HEK293T (cell line): ENCODE results near the gene KHDC4.

Source experiments
- BHLHE40 ChIP-seq: fragments of 450-650 bp; IDR thresholded peaks from 2 replicates; pipeline ENCODE4 v1.6.1; 2016; ENCODE audit warnings: mild to moderate bottlenecking, moderate library complexity, borderline replicate concordance
- FOXA1 ChIP-seq: fragments of 450-650 bp; IDR thresholded peaks from 2 replicates; pipeline ENCODE4 v1.6.1; 2016; ENCODE audit warnings: mild to moderate bottlenecking
- FOXM1 ChIP-seq: fragments of 450-650 bp; IDR thresholded peaks from 2 replicates; pipeline ENCODE4 v1.6.1; 2017; ENCODE audit warnings: mild to moderate bottlenecking, borderline replicate concordance
- SP1 ChIP-seq: fragments of 450-650 bp; IDR thresholded peaks from 2 replicates; pipeline ENCODE4 v1.6.1; 2017
- TARDBP ChIP-seq: fragments of 450-650 bp; IDR thresholded peaks from 2 replicates; pipeline ENCODE4 v1.6.1; 2016
- TF ChIP-seq, protein P1 (sequence below): fragments of 450-650 bp; IDR thresholded peaks from 2 replicates; pipeline ENCODE4 v1.6.1; 2016

DNA sequence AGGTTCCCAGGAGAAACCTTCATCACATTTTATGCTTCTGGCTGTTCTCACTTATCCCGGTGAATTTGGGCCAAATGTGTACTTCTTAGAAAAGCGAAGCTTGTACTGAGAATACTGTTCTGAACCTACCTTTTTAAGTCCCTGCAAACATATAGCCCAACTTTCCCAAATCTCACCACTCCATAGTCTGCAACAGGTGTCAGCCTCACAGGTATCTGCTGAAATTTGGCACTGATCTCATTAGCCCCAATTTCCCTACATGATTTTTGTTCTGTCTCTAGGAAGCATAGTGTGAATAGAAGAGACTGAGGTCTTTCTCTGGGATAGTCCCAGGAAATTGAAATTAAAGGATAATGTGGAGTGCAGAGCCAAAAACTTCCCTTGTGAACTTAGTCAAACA, 34.5 kb downstream of the KHDC4 start:
- TF ChIP-seq FOXM1 (no peak), FOXA1 (no peak), SP1 (no peak), TARDBP (no peak), BHLHE40 (no peak)
- TF ChIP-seq, protein P1, sequence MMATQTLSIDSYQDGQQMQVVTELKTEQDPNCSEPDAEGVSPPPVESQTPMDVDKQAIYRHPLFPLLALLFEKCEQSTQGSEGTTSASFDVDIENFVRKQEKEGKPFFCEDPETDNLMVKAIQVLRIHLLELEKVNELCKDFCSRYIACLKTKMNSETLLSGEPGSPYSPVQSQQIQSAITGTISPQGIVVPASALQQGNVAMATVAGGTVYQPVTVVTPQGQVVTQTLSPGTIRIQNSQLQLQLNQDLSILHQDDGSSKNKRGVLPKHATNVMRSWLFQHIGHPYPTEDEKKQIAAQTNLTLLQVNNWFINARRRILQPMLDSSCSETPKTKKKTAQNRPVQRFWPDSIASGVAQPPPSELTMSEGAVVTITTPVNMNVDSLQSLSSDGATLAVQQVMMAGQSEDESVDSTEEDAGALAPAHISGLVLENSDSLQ: no peak
